Measurements from ENCODE around the gene PRRC1. TPM values are rescaled to one million over a fixed set of nuclear protein-coding genes. Genes with fewer than 3 reads are reported as not detected.

The PRRC1 gene
- total RNA-seq, 1 donor from 2014 or later, result 37.7 TPM

Other genes starting within 250 kb of the PRRC1 start
- gene MEGF10, start 226.8 kb upstream of the PRRC1 start, total RNA-seq, result 0.60 and 0.92 TPM in 2 replicates
- not detected in 2 replicates for gene CTXN3, start 131.4 kb downstream of the PRRC1 start, total RNA-seq
- not detected in 2 replicates for gene CCDC192, start 185.8 kb downstream of the PRRC1 start, total RNA-seq

All from pulmonary artery endothelial cell (primary cell).